AG09309 (cell line): Measurements from ENCODE around the gene SNRPA1.

Experiments used
- DNase-seq: peaks from one replicate; pipeline ENCODE4 v3.0.0-alpha.2; 2010; ENCODE audit warnings: low read depth
- H3K4me3 ChIP-seq: 2 replicates; pipeline ENCODE4 v1.5.1; 2011; ENCODE audit warnings: mild to moderate bottlenecking, low read depth, low read length, moderate library complexity; ENCODE audit not compliant: control insufficient read depth
- CTCF ChIP-seq: IDR thresholded peaks from 2 replicates; pipeline ENCODE4 v1.5.1; 2011; ENCODE audit warnings: mild to moderate bottlenecking, low read depth, low read length, inconsistent platforms; ENCODE audit not compliant: insufficient read depth, control insufficient read depth; ENCODE audit errors: missing control alignments

The SNRPA1 gene

DNA sequence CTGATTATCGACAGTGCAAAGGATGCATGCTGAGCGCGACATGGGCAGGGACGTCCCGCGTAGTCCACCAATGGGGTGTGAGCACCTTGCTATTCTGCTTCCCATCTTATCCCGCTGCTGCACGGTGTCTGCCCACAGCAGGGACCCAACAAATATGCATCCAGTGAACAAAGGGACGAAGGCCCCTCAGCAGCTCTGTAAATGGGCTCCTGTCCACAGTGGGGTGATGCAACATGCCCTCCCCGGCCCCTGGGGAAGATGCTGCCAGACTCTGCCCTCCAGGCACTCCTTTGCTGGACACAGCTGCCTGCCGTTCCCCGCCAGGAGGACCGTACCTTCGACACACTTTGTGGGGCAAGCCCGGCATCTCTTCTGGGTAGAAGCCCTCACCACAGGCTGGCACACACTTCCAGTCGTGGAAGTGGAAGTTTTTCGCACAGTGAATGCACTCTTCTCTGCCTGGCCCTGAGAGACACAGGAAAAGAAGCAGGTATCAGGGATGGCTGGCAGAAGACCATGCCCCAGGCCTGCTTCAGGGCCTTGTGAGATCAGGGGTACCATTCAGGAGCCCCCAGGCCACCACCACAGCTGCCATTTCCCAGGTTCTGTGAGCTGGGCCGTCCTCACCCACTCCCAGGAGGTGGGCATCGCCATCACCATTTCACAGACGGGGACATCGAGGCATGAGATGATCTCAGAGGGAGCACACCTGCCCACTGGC, 18.2 kb upstream of the SNRPA1 start:
- no peak overlapping the region for H3K4me3 ChIP-seq
- no peak for DNase-seq
- TF ChIP-seq CTCF, result no peak

DNA sequence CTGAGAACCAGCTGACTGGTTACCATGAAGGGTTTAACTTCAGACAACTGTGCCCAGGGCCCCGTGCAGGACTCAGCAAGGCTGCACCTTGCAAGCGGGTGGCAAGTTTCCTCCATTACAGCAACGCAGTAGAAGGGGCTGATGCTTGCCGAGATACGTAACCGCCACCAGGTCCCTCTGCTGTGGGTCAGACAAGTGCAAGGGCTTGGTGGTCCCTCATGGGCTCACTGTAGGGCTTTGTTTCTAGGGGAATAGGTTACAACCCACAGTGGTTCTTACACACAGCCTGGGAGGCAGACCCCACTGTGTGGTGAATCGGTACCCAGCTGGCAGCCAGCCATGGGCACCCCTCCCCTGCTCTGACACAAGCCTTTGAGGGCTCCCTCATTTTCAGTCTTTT, 15.5 kb upstream of the SNRPA1 start:
- no peak for TF ChIP-seq CTCF
- DNase-seq, result no peak
- no peak overlapping the region for H3K4me3 ChIP-seq

GRCh38 chr15:101310161-101310480, 15.1 kb upstream of the SNRPA1 start:
- no peak for DNase-seq
- TF ChIP-seq CTCF, result no peak
- H3K4me3 ChIP-seq, result no peak overlapping the region

- no peak for TF ChIP-seq CTCF
Measured at GRCh38 chr15:101309436-101310160, 14.6 kb upstream of the SNRPA1 start.

DNA sequence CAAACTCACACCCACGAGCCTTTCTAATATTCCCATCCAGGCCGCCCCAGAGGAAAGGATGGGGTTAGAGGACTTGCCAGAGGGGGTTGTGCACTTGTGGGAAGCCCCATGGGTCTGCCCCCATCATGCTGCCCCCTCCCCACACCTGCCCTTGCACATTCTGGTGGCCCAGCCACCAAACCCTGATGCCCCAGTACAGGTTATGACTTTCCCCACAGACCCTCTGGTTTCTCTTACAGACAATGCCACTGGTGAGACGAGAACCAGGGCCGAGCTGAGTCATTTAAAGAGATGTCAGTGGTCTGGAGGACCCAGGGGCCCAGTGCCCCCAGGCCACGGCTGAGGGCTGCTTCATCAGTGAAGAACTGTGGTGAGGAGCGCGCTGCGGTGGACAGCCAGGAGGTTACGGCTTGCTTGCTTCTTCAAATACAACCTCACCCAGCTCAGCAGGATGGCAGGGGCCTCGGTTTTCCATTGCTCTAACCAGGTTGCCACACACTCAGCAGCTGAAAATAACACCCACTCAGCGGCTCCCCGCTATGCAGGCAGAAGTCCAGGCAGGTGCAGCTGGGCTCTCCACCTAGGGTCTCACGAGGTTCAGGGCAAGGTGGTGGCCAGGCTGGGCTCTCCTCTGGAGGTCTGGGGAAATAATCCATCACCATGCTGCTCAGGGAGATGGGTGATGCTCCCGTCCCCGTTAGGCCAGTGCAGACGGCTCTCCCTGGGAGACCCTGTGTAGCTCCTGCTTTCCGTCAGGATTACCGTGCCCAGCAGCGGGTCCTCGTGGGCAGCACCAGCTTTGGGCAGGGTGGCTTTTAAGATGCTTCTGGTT, 13.8 kb upstream of the SNRPA1 start:
- no peak for TF ChIP-seq CTCF
- no peak for DNase-seq

More at GRCh38 chr15:101309436-101310160, 14.6 kb upstream of the SNRPA1 start:
- H3K4me3 ChIP-seq, result no peak overlapping the region
- DNase-seq, result no peak

GRCh38 chr15:101307897-101308603, 13.0 kb upstream of the SNRPA1 start:
- no peak overlapping the region for H3K4me3 ChIP-seq
- no peak for DNase-seq
- TF ChIP-seq CTCF, result no peak

More for the DNA sequence above, 13.8 kb upstream of the SNRPA1 start:
- no peak overlapping the region for H3K4me3 ChIP-seq
